Measurements from ENCODE around the gene L3MBTL3. TPM values are rescaled to one million over a fixed set of nuclear protein-coding genes. Genes with fewer than 3 reads are reported as not detected.

Gene L3MBTL3
- total RNA-seq, 1 donor from 2014 or later: 20.8 TPM

DNA sequence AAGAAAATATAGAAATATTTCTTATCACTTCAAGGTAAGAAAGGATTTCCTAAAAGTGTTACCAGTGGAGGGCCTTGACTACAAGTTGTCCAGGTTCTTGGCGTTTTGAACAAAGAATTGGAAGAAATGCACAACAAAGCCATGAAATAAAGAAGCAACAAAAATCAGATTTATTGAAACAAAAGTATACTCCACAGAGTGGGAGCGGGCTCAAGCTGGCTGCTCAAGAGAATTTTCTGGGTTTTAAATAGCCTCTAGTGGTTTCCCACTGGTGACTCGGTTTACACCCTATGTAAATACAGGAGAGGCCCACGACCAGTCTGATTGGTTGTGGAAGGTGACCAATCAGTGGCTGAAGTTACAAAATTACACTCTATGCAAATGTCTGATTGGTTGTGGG, 140.2 kb downstream of the L3MBTL3 start:
- Mint-ChIP-seq H3K4me3 (ENCODE audit: unreplicated experiment) (no peak overlapping the region), H3K27me3 (ENCODE audit: unreplicated experiment) (no peaks in the 10 kb centered on the region), H3K36me3 (ENCODE audit: unreplicated experiment) (no peaks in the 10 kb centered on the region), H3K4me1 (ENCODE audit: unreplicated experiment) (no peaks in the 10 kb centered on the region), H3K9me3 (ENCODE audit: unreplicated experiment) (peaks cover 12% of the 10 kb centered on the region), H3K27ac (ENCODE audit: unreplicated experiment) (no peak overlapping the region)
- DNase-seq (ENCODE audit: extremely low spot score, unreplicated experiment): no peak
- TF ChIP-seq, protein P1, sequence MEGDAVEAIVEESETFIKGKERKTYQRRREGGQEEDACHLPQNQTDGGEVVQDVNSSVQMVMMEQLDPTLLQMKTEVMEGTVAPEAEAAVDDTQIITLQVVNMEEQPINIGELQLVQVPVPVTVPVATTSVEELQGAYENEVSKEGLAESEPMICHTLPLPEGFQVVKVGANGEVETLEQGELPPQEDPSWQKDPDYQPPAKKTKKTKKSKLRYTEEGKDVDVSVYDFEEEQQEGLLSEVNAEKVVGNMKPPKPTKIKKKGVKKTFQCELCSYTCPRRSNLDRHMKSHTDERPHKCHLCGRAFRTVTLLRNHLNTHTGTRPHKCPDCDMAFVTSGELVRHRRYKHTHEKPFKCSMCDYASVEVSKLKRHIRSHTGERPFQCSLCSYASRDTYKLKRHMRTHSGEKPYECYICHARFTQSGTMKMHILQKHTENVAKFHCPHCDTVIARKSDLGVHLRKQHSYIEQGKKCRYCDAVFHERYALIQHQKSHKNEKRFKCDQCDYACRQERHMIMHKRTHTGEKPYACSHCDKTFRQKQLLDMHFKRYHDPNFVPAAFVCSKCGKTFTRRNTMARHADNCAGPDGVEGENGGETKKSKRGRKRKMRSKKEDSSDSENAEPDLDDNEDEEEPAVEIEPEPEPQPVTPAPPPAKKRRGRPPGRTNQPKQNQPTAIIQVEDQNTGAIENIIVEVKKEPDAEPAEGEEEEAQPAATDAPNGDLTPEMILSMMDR (IDR thresholded peaks at IDR 0.05): no peak

DNA sequence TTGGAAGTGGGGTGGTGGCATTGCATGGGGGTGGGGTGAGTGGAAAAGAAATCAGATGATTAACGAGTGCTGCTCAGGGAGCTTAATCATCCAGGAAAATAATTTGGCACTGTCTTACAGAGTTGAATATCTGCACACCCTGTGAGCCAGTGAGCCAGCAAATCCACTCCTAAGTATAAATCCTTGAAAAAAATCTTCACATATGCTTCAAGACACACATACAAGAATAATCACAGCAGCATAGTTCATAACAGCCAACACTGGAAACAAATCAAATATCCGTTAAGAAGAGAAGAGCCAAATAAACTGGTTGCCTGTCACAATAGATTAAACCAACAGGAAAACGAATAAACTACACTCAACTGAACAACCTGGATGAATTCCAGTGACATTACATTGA, 141.6 kb downstream of the L3MBTL3 start:
- H3K9me3 Mint-ChIP-seq (ENCODE audit: unreplicated experiment): peaks cover 20% of the 10 kb centered on the region

DNA sequence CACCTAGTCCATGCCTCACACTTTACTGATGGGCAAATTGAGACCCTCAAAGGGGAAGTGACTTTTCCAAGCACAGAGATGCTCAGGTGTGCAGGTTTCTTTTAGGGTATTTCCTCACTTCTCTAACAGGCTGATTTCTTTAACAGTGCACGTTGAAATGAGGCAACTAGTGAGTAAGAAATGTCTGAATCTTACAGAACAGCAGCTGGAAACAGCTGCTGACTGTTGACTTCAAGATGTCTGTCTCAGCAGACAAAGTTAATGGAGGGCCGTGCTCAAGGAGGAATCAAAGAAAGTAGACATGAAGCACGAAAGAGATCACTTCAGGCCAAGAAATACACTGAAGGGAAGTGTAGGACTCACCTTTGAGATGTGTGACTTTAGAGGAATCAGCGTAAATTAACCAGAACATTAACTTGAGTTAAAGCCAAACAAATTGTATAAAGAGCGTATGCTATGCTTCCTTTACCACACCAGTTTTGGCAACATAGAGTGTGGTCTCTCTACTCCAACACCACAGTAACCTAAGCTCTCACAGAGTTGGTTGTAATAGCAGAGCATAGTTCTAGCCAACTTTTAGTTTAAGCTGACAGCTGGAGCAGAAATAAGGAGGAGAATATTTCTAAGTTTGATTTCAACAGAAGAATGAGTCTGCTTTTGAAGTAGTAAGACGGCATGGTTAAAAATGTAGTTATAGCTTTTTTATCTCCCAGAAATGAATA, 143.5 kb downstream of the L3MBTL3 start:
- no peak for DNase-seq (ENCODE audit: extremely low spot score, unreplicated experiment)
- no peaks in the 10 kb centered on the region for H3K36me3 Mint-ChIP-seq (ENCODE audit: unreplicated experiment)
- H3K4me3 Mint-ChIP-seq (ENCODE audit: unreplicated experiment): no peak overlapping the region
- H3K9me3 Mint-ChIP-seq (ENCODE audit: unreplicated experiment): peaks cover 20% of the 10 kb centered on the region
- H3K27me3 Mint-ChIP-seq (ENCODE audit: unreplicated experiment): peaks cover 10% of the 10 kb centered on the region
- no peak overlapping the region for H3K27ac Mint-ChIP-seq (ENCODE audit: unreplicated experiment)
- TF ChIP-seq, protein P1 (IDR thresholded peaks at IDR 0.05): no peak
- no peaks in the 10 kb centered on the region for H3K4me1 Mint-ChIP-seq (ENCODE audit: unreplicated experiment)

More for the DNA sequence above, 141.6 kb downstream of the L3MBTL3 start:
- Mint-ChIP-seq H3K4me1 (ENCODE audit: unreplicated experiment) (no peaks in the 10 kb centered on the region), H3K27me3 (ENCODE audit: unreplicated experiment) (peaks cover 5% of the 10 kb centered on the region), H3K27ac (ENCODE audit: unreplicated experiment) (no peak overlapping the region), H3K36me3 (ENCODE audit: unreplicated experiment) (no peaks in the 10 kb centered on the region), H3K4me3 (ENCODE audit: unreplicated experiment) (no peak overlapping the region)
- DNase-seq (ENCODE audit: extremely low spot score, unreplicated experiment): no peak
- TF ChIP-seq, protein P1 (IDR thresholded peaks at IDR 0.05): no peak

DNA sequence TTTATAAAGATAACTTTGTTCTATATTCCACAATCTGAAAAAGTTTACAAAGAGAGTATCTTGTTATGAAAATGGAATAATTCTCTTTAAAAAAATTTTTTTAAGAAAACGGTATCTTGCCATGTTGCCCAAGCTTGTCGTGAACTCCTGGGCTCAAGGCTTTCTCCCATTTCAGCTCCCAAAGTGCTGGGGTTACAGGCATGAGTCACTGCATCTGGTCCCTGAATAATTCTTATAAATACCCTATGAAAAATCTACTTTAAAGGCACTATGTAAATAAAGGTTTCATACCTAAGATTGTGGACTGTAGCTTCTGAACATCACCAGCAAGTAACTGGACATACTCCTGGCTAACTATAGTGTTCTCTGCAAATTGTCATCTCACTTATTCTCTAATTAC, 144.0 kb downstream of the L3MBTL3 start:
- TF ChIP-seq, protein P1 (IDR thresholded peaks at IDR 0.05): no peak
- Mint-ChIP-seq H3K36me3 (ENCODE audit: unreplicated experiment) (no peaks in the 10 kb centered on the region), H3K27me3 (ENCODE audit: unreplicated experiment) (peaks cover 10% of the 10 kb centered on the region), H3K4me1 (ENCODE audit: unreplicated experiment) (no peaks in the 10 kb centered on the region), H3K27ac (ENCODE audit: unreplicated experiment) (no peak overlapping the region), H3K9me3 (ENCODE audit: unreplicated experiment) (peaks cover 20% of the 10 kb centered on the region), H3K4me3 (ENCODE audit: unreplicated experiment) (no peak overlapping the region)
- DNase-seq (ENCODE audit: extremely low spot score, unreplicated experiment): no peak

DNA sequence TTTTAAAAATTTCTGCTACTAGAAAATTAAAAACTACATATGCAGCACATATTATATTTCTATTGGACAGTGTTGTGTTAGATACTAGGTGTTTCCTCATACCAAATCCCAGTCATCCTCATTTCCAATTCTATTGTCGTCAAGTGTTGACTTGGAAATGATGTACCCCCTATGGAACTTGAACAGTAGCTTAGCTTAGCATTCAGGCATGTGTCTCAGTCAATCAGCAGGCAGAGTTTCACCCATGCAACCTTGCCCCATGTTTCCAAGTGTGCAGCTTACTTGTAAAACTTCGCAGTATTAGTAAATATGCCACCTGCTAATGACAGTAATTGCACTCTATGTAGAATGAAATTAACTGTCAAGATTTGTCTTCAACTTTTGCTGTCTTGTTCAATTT, 144.9 kb downstream of the L3MBTL3 start:
- H3K27me3 Mint-ChIP-seq (ENCODE audit: unreplicated experiment): peaks cover 10% of the 10 kb centered on the region
- no peak for DNase-seq (ENCODE audit: extremely low spot score, unreplicated experiment)
- no peaks in the 10 kb centered on the region for H3K4me1 Mint-ChIP-seq (ENCODE audit: unreplicated experiment)
- H3K9me3 Mint-ChIP-seq (ENCODE audit: unreplicated experiment): peaks cover 16% of the 10 kb centered on the region
- H3K36me3 Mint-ChIP-seq (ENCODE audit: unreplicated experiment): no peaks in the 10 kb centered on the region
- no peak overlapping the region for H3K4me3 Mint-ChIP-seq (ENCODE audit: unreplicated experiment)
- TF ChIP-seq, protein P1 (IDR thresholded peaks at IDR 0.05): no peak
- no peak overlapping the region for H3K27ac Mint-ChIP-seq (ENCODE audit: unreplicated experiment)
